CD8-positive, alpha-beta memory T cell (primary cell): ENCODE results near the gene ATG16L2. TPM values are rescaled to one million over a fixed set of nuclear protein-coding genes. Genes with fewer than 3 reads are reported as not detected.
A peak's percentile ranks its signal among the peaks of the same experiment; 100 is the strongest.

Source experiments
- CTCF ChIA-PET: fragments of 350-600 bp; sonication (Branson Sonifier 250); formaldehyde crosslinking; loops from one replicate; lab custom pipeline; 2021; ENCODE audit warnings: antibody characterized with exemption; lab: Charles Lee
- POLR2A ChIA-PET: fragments of 350-600 bp; sonication (Branson Sonifier 250); formaldehyde crosslinking; loops from one replicate; lab custom pipeline; 2021; ENCODE audit warnings: antibody characterized with exemption; lab: Charles Lee
- DNase-seq, 5 donors: peaks; one replicate each; pipeline versions ENCODE4 v3.0.0 to v3.0.0-alpha.2; 2020 to 2022; ENCODE audit warnings: mixed read lengths in 1 of 5
- H3K27ac ChIP-seq: one replicate; pipeline ENCODE4 v1.7.0; 2013; ENCODE audit warnings: low read depth, mild to moderate bottlenecking, low read length, moderate library complexity
- H3K27me3 ChIP-seq: 2 replicates; pipeline ENCODE4 v1.7.0; 2013; ENCODE audit warnings: low read length, mild to moderate bottlenecking; ENCODE audit not compliant: insufficient read depth, poor library complexity, severe bottlenecking
- H3K36me3 ChIP-seq: 2 replicates; pipeline ENCODE4 v1.7.0; 2013; ENCODE audit warnings: mild to moderate bottlenecking, low read length, moderate library complexity; ENCODE audit not compliant: insufficient read depth
- H3K4me1 ChIP-seq: 2 replicates; pipeline ENCODE4 v1.7.0; 2013; ENCODE audit warnings: mild to moderate bottlenecking, low read length, moderate library complexity; ENCODE audit not compliant: insufficient read depth
- H3K4me3 ChIP-seq: 2 replicates; pipeline ENCODE4 v1.7.0; 2013; ENCODE audit warnings: mild to moderate bottlenecking, low read length
- H3K9me3 ChIP-seq: 2 replicates; pipeline ENCODE4 v1.7.0; 2013; ENCODE audit warnings: mild to moderate bottlenecking, low read length
- H3K27ac Mint-ChIP-seq, 8 donors: one replicate each; pipeline ENCODE4 v1.8.0; 2020 to 2021; ENCODE audit warnings: mixed read lengths in 8 of 8, mild to moderate bottlenecking in 6 of 8, inconsistent platforms in 3 of 8, moderate library complexity in 3 of 8
- H3K27me3 Mint-ChIP-seq, 2 donors: one replicate each; pipeline ENCODE4 v1.8.0; 2020 to 2021; ENCODE audit warnings: mixed read lengths in 2 of 2, mild to moderate bottlenecking in 1 of 2, moderate library complexity in 1 of 2
- H3K36me3 Mint-ChIP-seq, 3 donors: one replicate each; pipeline ENCODE4 v1.8.0; 2020 to 2021; ENCODE audit warnings: mixed read lengths in 3 of 3, inconsistent platforms in 1 of 3, mild to moderate bottlenecking in 1 of 3
- H3K4me1 Mint-ChIP-seq, 3 donors: one replicate each; pipeline ENCODE4 v1.8.0; 2020 to 2021; ENCODE audit warnings: mixed read lengths in 3 of 3, inconsistent platforms in 1 of 3, mild to moderate bottlenecking in 1 of 3
- H3K4me3 Mint-ChIP-seq, 7 donors: one replicate each; pipeline ENCODE4 v1.8.0; 2020 to 2021; ENCODE audit warnings: mixed read lengths in 7 of 7, mild to moderate bottlenecking in 6 of 7, moderate library complexity in 4 of 7, inconsistent platforms in 2 of 7
- H3K9me3 Mint-ChIP-seq, 5 donors: one replicate each; pipeline ENCODE4 v1.8.0; 2020 to 2022; ENCODE audit warnings: mixed read lengths in 5 of 5, mild to moderate bottlenecking in 3 of 5, moderate library complexity in 2 of 5, inconsistent platforms in 1 of 5
- polyA plus RNA-seq: library from polyadenylated mRNA; unstranded; fragments of 300-500 nt; fragmentation: Illumina TruSeq; gene quantifications from one replicate; pipeline ENCODE4 v1.2.3, GENCODE V29; 2021
- total RNA-seq, 2 experiments: library from RNA; stranded (reverse); gene quantifications; one replicate each; pipeline ENCODE4 v1.2.3, GENCODE V29; 2021

The ATG16L2 gene
- total and polyA plus RNA-seq, 3 experiments from 2014 or later: 18.8 to 53.2 (median 50.3) TPM

DNA sequence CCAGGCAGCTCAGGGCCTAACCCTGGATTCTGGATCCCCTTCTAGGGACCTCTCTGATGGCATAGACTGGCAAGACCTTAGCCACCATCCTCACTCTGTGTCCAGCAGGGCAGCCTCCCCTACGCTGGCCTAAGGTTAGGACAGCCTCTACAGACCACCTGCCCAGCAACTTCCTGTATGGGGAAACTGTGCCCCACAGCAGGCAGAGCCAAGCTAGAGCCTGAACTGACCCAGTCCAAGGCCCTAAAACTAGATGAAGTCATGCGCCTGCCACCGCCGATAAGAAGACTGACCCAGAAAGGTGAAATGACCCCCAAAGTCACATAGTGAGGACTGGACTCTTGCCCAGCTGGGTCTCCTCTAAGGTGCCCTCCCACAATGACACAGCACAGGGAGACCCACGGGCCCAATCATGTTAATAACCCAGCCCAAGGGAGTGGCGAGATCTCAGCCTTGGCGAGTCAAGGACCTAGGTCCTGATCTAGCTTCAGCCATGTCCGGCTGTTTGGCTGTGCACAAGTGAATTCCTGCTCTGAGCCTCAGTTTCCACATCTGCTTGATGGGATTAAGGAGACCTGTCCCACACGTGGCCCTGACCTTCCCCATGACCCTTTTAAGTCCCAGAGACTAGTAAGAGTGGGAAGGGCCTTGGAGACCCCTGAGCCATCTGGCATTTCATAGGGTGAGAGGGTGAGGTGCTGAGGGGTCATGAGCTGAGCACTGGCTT, 37.9 kb upstream of the ATG16L2 start:
- ChIA-PET POLR2A (no interaction called here), CTCF (interaction anchor here (0.7 to 2.1 kb wide), 3 partner anchors 17 to 402 kb away, joined by 3 to 10 read pairs (median 3); no protein-coding TSS in a partner anchor)
- H3K27ac Mint-ChIP-seq: peak overlapping the region in 4 of 8 donors; percentile 66 to 90 (median 66)
- Histone ChIP-seq H3K36me3 (no peaks in the 10 kb centered on the region), H3K4me3 (no peak overlapping the region), H3K9me3 (no peaks in the 10 kb centered on the region), H3K27ac (peak overlapping the region; percentile 79), H3K27me3 (no peaks in the 10 kb centered on the region), H3K4me1 (peaks cover 13% of the 10 kb centered on the region)
- no peaks in the 10 kb centered on the region for H3K27me3 Mint-ChIP-seq
- H3K9me3 Mint-ChIP-seq: no peaks in the 10 kb centered on the region
- no peak for DNase-seq
- peaks cover 0 to 7% (median 0%) of the 10 kb centered on the region in 3 donors for H3K36me3 Mint-ChIP-seq
- peak overlapping the region in 1 of 7 donors; percentile 48 for H3K4me3 Mint-ChIP-seq
- H3K4me1 Mint-ChIP-seq: peaks cover 24 to 51% (median 34%) of the 10 kb centered on the region in 3 donors

DNA sequence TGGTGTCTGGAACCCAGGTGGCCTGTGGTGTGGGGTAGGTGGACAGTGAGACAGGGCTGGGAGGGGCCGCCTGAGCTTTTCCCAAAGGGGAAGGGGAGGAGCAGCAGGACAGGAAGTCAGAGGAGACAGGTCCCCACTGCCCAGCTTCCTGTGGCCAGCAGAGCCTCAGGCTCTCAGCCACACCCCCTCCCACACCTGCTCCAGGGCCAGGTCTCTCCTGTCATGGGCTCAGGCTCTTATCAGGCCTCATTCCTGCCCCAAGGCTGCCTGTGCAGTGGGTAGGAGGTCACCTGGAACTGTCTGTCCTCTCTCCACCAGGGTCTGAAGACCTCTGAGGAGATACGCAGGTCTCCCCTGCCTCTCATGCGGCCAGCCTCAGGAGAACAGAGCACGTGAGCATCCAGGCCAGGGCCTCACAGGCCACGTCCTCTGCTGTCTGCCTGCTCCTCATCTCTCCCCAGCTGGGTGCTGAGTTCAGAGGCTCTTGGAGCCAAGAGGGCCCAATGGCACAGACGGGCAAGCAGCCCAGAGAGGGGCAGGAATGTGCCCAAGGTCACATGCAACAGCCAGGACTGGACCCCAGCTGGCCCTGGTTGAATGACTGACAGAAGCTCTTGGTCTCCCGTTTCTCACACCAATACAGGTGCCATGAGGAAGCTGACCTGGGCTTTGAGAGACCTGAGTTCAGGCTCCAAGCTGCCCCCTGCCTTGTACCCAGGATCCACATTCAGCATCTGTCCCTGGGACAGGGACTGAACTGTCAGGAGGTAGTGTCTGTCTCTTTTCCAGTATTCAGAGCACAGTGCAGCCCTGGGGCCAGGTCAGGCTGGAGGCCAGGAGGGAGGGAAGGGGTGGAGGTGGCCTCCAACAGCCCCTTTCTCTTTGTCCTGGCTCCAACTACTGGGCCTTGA, 37.1 kb upstream of the ATG16L2 start:
- peak overlapping the region in 3 of 8 donors; percentile 25 to 66 (median 33) for H3K27ac Mint-ChIP-seq
- Histone ChIP-seq H3K27ac (peak overlapping the region; percentile 79), H3K9me3 (no peaks in the 10 kb centered on the region), H3K27me3 (no peaks in the 10 kb centered on the region), H3K4me3 (no peak overlapping the region), H3K36me3 (no peaks in the 10 kb centered on the region), H3K4me1 (peaks cover 16% of the 10 kb centered on the region)
- ChIA-PET POLR2A (interaction anchor here (0.5 kb wide), 1 partner anchor 52 kb away, joined by 3 read pairs; no protein-coding TSS in a partner anchor), CTCF (interaction anchor here (2.1 kb wide), 1 partner anchor 16 kb away, joined by 10 read pairs; no protein-coding TSS in a partner anchor)
- peaks cover 0 to 7% (median 0%) of the 10 kb centered on the region in 3 donors for H3K36me3 Mint-ChIP-seq
- no peaks in the 10 kb centered on the region for H3K27me3 Mint-ChIP-seq
- H3K9me3 Mint-ChIP-seq: no peaks in the 10 kb centered on the region
- H3K4me3 Mint-ChIP-seq: peak overlapping the region in 1 of 7 donors; percentile 40
- H3K4me1 Mint-ChIP-seq: peaks cover 28 to 55% (median 38%) of the 10 kb centered on the region in 3 donors
- no peak for DNase-seq

GRCh38 chr11:72777755-72778278, 36.4 kb upstream of the ATG16L2 start:
- no peaks in the 10 kb centered on the region for H3K9me3 Mint-ChIP-seq
- no peak for DNase-seq
- peak overlapping the region in 3 of 7 donors; percentile 19 to 40 (median 40) for H3K4me3 Mint-ChIP-seq
- CTCF ChIA-PET: interaction anchor here (2.1 kb wide), 1 partner anchor 15 kb away, joined by 10 read pairs; no protein-coding TSS in a partner anchor
- Histone ChIP-seq H3K4me3 (no peak overlapping the region), H3K4me1 (peaks cover 21% of the 10 kb centered on the region), H3K27me3 (no peaks in the 10 kb centered on the region), H3K36me3 (no peaks in the 10 kb centered on the region), H3K9me3 (no peaks in the 10 kb centered on the region), H3K27ac (peak overlapping the region; percentile 79)
- POLR2A ChIA-PET: interaction anchor here (0.5 kb wide), 1 partner anchor 52 kb away, joined by 3 read pairs; no protein-coding TSS in a partner anchor
- H3K36me3 Mint-ChIP-seq: peaks cover 0 to 6% (median 0%) of the 10 kb centered on the region in 3 donors
- H3K4me1 Mint-ChIP-seq: peaks cover 34 to 62% (median 45%) of the 10 kb centered on the region in 3 donors
- H3K27ac Mint-ChIP-seq: peak overlapping the region in 1 of 8 donors; percentile 21
- peaks cover 0 to 1% of the 10 kb centered on the region in 2 donors for H3K27me3 Mint-ChIP-seq

DNA sequence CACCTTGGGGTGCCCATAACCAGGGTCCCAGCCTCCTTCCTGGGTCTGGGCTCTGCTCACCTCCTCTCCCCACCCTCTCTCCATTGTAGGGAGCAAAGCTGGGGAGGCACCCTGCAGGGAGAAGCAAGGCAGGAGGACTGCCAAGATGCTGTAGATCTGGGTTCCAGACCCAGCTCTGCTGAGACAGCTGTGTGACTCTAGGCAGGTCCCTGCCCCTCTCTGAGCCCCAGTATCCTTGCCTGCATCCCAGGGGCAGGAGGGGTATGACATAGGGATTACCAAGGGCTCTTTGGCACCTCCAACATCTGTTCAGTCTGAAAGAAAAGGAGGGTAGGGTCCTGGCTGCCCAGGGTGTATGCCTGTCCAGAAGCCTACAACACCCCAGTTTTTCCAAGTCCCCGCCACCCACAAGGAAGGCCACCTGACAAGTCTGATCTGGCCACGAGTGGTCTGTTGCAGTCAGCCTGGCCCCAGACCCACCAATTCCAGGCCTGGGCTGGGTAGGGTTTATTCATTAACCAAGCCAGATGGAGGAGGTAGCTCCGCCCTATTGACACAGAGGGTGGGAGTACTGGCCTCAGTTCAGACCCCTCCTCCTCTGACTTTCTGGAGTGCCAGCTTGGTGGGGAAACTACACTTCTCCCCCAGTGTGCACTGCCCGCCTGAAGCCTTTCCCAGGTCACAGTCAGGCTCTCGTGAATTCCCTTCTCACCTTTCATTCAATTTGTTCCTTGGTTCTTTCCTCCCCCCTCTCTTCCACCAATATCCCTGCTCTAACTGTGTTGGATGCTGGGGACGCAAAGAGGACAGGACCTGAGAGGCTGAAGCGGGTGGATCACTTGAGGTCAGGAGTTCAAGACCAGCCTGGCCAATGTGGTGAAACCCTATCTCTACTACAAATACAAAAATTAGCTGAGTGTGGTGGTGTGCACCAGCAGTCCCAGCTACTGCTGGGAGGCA, 35.4 kb upstream of the ATG16L2 start:
- CTCF ChIA-PET: interaction anchor here (1.4 kb wide), 1 partner anchor 54 kb away, joined by 3 read pairs; no protein-coding TSS in a partner anchor
- H3K27ac Mint-ChIP-seq: peak overlapping the region in 1 of 8 donors; percentile 14
- peak overlapping the region in 4 of 7 donors; percentile 77 to 87 (median 80) for H3K4me3 Mint-ChIP-seq

GRCh38 chr11:72779495-72780128, 34.6 kb upstream of the ATG16L2 start:
- no peaks in the 10 kb centered on the region for H3K9me3 Mint-ChIP-seq
- Histone ChIP-seq H3K36me3 (no peaks in the 10 kb centered on the region), H3K27me3 (no peaks in the 10 kb centered on the region), H3K9me3 (no peaks in the 10 kb centered on the region), H3K4me1 (peaks cover 21% of the 10 kb centered on the region), H3K4me3 (no peak overlapping the region), H3K27ac (peak overlapping the region; percentile 7)
- no peaks in the 10 kb centered on the region for H3K36me3 Mint-ChIP-seq
- peaks cover 34 to 56% (median 39%) of the 10 kb centered on the region in 3 donors for H3K4me1 Mint-ChIP-seq
- H3K27ac Mint-ChIP-seq: peak overlapping the region in 6 of 8 donors; percentile 14 to 89 (median 50)
- peaks cover 0 to 1% of the 10 kb centered on the region in 2 donors for H3K27me3 Mint-ChIP-seq
- H3K4me3 Mint-ChIP-seq: peak overlapping the region; percentile 42 to 87 (median 77)
- POLR2A ChIA-PET: no interaction called here
- no peak for DNase-seq
- CTCF ChIA-PET: interaction anchor here (0.8 to 1.4 kb wide), 2 partner anchors 13 to 54 kb away, joined by 3 read pairs; no protein-coding TSS in a partner anchor

More for the DNA sequence above, 35.4 kb upstream of the ATG16L2 start:
- Histone ChIP-seq H3K27me3 (no peaks in the 10 kb centered on the region), H3K36me3 (no peaks in the 10 kb centered on the region), H3K27ac (no peak overlapping the region), H3K9me3 (no peaks in the 10 kb centered on the region), H3K4me3 (no peak overlapping the region), H3K4me1 (peaks cover 21% of the 10 kb centered on the region)
- Mint-ChIP-seq H3K9me3 (no peaks in the 10 kb centered on the region), H3K4me1 (peaks cover 34 to 57% (median 42%) of the 10 kb centered on the region in 3 donors), H3K36me3 (peaks cover 0 to 1% (median 0%) of the 10 kb centered on the region in 3 donors), H3K27me3 (peaks cover 0 to 1% of the 10 kb centered on the region in 2 donors)
- DNase-seq: no peak
- POLR2A ChIA-PET: interaction anchor here (0.6 kb wide), 1 partner anchor 299 kb away, joined by 5 read pairs; no protein-coding TSS in a partner anchor

- Histone ChIP-seq H3K36me3 (no peaks in the 10 kb centered on the region), H3K4me3 (peak overlapping the region; percentile 43), H3K27me3 (no peaks in the 10 kb centered on the region), H3K4me1 (peaks cover 21% of the 10 kb centered on the region), H3K27ac (peak overlapping the region; percentile 54), H3K9me3 (no peaks in the 10 kb centered on the region)
- Mint-ChIP-seq H3K27ac (peak overlapping the region in 4 of 8 donors; percentile 47 to 75 (median 65)), H3K4me3 (peak overlapping the region; percentile 45 to 87 (median 77)), H3K4me1 (peaks cover 30 to 50% (median 34%) of the 10 kb centered on the region in 3 donors), H3K27me3 (peaks cover 0 to 1% of the 10 kb centered on the region in 2 donors), H3K36me3 (no peaks in the 10 kb centered on the region), H3K9me3 (no peaks in the 10 kb centered on the region)
- POLR2A ChIA-PET: no interaction called here
- CTCF ChIA-PET: interaction anchor here (0.6 to 1.5 kb wide), 3 partner anchors 12 to 15 kb away, joined by 3 to 6 read pairs (median 3); no protein-coding TSS in a partner anchor
- no peak for DNase-seq
Observed at GRCh38 chr11:72780296-72781062, 33.7 kb upstream of the ATG16L2 start.
